Upper lobe of right lung (tissue), 1 donor: ENCODE results near the gene DDX51. TPM values are rescaled to one million over a fixed set of nuclear protein-coding genes. Genes with fewer than 3 reads are reported as not detected.
A peak's percentile ranks its signal among the peaks of the same experiment; 100 is the strongest.
"Not testable (repeated sequence)": the region's sequence is repeated elsewhere in the genome, so short reads cannot be mapped to it uniquely, and the experiment has no call there.

Source experiments
- ATAC-seq: fragments of 200-7000 bp; cut with Tn5 transposase; one replicate; pipeline ENCODE4 v1.9.1; 2020; ENCODE audit warnings: mild to moderate bottlenecking, moderate library complexity
- DNase-seq: peaks from one replicate; pipeline ENCODE4 v3.0.0-alpha.2; 2020
- H3K27ac ChIP-seq: fragments of 200-600 bp; one replicate; pipeline ENCODE4 v1.8.0; 2022
- H3K27me3 ChIP-seq: fragments of 200-600 bp; one replicate; pipeline ENCODE4 v1.8.0; 2022; ENCODE audit warnings: mild to moderate bottlenecking
- H3K36me3 ChIP-seq: fragments of 200-600 bp; one replicate; pipeline ENCODE4 v1.8.0; 2022
- H3K4me1 ChIP-seq: fragments of 200-600 bp; one replicate; pipeline ENCODE4 v1.8.0; 2022
- H3K4me3 ChIP-seq: fragments of 200-600 bp; one replicate; pipeline ENCODE4 v1.8.0; 2022; ENCODE audit warnings: mild to moderate bottlenecking
- H3K9me3 ChIP-seq: fragments of 200-600 bp; one replicate; pipeline ENCODE4 v1.8.0; 2022
- intact Hi-C: fragments of 100-400 bp; cut with DNase I; formaldehyde crosslinking; loops from one replicate; pipeline ENCODE4 v1.11.0; 2022
- total RNA-seq: library from RNA; stranded (reverse); fragmentation: NEBNext Ultra II Directional; extraction: Animal tissue kit (Norgen Biotek cat#: 25700); gene quantifications from one replicate; pipeline ENCODE4 v1.2.1, GENCODE V29; 2021
- TF ChIP-seq, protein P1 (sequence below): fragments of 200-600 bp; IDR thresholded peaks from one replicate; pipeline ENCODE4 v1.8.0; 2022; ENCODE audit warnings: antibody characterized with exemption
- donor health status: DM: no; HTN: yes; CAD: no; lungs with severe emphysema.

DDX51 gene
- total RNA-seq, 1 donor from 2014 or later, result 16.2 TPM

DNA sequence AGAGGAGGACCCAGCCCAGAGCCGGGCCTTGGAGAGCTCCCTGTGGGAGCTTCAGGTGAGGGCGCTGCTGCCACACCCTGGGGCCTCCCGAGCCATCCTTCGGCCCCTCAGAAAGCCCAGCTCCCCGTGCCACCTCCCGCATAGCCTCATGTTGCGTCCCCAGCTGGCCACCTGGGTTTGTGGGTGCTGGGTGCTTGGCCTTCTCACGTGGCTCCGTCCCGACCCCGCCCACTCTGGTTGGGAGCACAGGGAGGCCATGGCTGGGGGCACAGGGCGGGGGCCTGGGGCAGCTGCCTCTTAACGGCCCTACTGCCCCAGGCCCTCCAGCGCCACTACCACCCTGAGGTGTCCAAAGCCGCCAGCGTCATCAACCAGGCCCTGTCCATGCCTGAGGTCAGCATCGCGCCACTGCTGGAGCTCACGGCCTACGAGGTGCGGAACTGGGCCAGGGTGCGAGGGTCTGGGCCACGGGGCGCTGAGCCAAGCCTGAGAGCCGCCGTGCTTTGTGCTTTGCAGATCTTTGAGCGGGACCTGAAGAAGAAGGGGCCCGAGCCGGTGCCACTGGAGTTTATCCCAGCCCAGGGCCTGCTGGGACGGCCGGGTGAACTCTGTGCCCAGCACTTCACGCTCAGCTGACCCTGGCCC, 7.8 kb upstream of the DDX51 start:
- ATAC-seq, result no peak
- intact Hi-C loops, result no loop called here
- Histone ChIP-seq H3K27ac (no peak overlapping the region), H3K9me3 (no peaks in the 10 kb centered on the region), H3K36me3 (peaks cover 7% of the 10 kb centered on the region), H3K4me1 (peaks cover 5% of the 10 kb centered on the region), H3K27me3 (no peaks in the 10 kb centered on the region), H3K4me3 (no peak overlapping the region)
- DNase-seq, result peak; percentile 63
- TF ChIP-seq, protein P1, sequence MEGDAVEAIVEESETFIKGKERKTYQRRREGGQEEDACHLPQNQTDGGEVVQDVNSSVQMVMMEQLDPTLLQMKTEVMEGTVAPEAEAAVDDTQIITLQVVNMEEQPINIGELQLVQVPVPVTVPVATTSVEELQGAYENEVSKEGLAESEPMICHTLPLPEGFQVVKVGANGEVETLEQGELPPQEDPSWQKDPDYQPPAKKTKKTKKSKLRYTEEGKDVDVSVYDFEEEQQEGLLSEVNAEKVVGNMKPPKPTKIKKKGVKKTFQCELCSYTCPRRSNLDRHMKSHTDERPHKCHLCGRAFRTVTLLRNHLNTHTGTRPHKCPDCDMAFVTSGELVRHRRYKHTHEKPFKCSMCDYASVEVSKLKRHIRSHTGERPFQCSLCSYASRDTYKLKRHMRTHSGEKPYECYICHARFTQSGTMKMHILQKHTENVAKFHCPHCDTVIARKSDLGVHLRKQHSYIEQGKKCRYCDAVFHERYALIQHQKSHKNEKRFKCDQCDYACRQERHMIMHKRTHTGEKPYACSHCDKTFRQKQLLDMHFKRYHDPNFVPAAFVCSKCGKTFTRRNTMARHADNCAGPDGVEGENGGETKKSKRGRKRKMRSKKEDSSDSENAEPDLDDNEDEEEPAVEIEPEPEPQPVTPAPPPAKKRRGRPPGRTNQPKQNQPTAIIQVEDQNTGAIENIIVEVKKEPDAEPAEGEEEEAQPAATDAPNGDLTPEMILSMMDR, result no peak

DNA sequence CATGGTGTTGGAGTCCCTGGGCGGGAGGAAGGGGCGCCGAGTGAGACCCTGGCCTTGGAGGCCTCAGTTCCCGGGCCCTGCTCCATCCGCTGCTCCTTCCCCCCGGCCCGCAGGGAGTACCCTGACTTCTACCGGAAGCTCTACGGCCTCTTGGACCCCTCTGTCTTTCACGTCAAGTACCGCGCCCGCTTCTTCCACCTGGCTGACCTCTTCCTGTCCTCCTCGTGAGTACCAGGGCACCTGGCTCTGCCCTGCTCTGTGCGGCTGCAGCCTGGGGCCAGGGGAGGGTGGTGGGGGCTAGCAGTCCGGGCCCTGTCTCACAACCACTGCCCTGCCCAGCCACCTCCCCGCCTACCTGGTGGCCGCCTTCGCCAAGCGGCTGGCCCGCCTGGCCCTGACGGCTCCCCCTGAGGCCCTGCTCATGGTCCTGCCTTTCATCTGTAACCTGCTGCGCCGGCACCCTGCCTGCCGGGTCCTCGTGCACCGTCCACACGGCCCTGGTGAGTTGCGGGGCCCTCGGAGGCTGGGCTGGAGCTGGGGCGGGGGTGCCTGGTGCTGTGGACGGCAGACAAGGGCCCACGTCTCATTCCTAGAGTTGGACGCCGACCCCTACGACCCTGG, 7.1 kb upstream of the DDX51 start:
- Histone ChIP-seq H3K4me3 (no peak overlapping the region), H3K4me1 (peaks cover 5% of the 10 kb centered on the region), H3K27me3 (no peaks in the 10 kb centered on the region), H3K27ac (no peak overlapping the region), H3K36me3 (peaks cover 7% of the 10 kb centered on the region), H3K9me3 (no peaks in the 10 kb centered on the region)
- ATAC-seq, result no peak
- intact Hi-C loops, result no loop called here
- TF ChIP-seq, protein P1, result no peak
- peak; percentile 62 for DNase-seq

DNA sequence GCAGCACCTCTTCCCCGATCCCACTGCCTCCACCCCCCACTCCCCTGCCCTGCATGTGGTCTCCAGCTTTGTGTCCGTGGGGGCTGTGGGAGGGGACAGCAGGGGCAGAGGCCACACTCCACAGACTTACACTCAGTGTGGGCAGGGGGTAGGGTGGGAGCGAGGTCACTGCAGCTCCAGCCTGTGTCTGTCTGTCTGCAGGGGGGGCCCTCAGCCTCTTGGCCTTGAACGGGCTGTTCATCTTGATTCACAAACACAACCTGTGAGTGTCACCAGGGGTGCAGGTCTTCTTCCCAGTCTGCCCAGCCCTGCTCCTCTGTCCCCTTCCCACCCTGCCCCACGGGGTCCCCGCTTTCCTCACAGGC, 6.6 kb upstream of the DDX51 start:
- intact Hi-C loops, result no loop called here
- TF ChIP-seq, protein P1, result no peak
- ATAC-seq (no peak), DNase-seq (peak; percentile 48)
- Histone ChIP-seq H3K9me3 (no peaks in the 10 kb centered on the region), H3K27ac (no peak overlapping the region), H3K4me1 (peaks cover 5% of the 10 kb centered on the region), H3K27me3 (no peaks in the 10 kb centered on the region), H3K4me3 (no peak overlapping the region), H3K36me3 (peaks cover 7% of the 10 kb centered on the region)

DNA sequence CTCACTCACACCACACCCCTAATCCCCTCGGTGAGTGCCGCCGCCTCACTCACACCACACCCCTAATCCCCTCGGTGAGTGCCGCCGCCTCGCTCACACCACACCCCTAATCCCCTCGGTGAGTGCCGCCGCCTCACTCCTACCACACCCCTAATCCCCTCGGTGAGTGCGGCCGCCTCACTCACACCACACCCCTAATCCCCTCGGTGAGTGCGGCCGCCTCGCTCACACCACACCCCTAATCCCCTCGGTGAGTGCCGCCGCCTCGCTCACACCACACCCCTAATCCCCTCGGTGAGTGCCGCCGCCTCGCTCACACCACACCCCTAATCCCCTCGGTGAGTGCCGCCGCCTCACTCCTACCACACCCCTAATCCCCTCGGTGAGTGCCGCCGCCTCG, 5.4 kb upstream of the DDX51 start:
- H3K27ac ChIP-seq, ATAC-seq, intact Hi-C loops: not testable (repeated sequence)

DNA sequence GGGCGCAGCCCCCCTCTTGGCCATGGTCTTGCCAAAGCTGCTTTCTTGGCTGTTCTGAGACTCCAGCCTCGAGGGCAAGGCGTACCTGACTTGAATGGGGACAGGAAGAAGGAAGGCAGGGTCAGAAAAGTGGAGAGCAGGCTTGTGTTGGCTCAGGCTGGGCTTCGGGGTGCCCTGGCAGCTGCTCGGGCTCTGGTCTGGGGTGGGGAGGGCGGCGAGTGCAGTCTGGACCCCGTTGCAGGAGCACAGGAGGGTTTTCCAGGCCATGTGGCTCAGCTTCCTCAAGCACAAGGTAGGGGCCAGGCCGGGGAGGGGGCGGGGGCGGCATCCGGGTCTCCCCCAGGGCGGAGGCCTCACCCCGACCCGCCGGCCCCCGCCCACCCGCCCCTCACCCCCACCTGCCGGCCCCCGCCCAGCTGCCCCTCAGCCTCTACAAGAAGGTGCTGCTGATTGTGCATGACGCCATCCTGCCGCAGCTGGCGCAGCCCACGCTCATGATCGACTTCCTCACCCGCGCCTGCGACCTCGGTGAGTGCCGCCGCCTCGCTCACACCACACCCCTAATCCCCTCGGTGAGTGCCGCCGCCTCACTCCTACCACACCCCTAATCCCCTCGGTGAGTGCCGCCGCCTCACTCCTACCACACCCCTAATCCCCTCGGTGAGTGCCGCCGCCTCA, 4.4 kb upstream of the DDX51 start:
- peaks cover 7% of the 10 kb centered on the region for H3K36me3 ChIP-seq
- peaks cover 9% of the 10 kb centered on the region for H3K4me1 ChIP-seq
- H3K27me3 ChIP-seq, result no peaks in the 10 kb centered on the region
- TF ChIP-seq, protein P1, result no peak
- H3K4me3 ChIP-seq, result no peak overlapping the region
- intact Hi-C loops, result no loop called here
- H3K27ac ChIP-seq, result no peak overlapping the region
- H3K9me3 ChIP-seq, result no peaks in the 10 kb centered on the region
- DNase-seq (peak; percentile 55), ATAC-seq (no peak)

More for the DNA sequence above, 5.4 kb upstream of the DDX51 start:
- H3K4me1 ChIP-seq, result peaks cover 14% of the 10 kb centered on the region
- H3K4me3 ChIP-seq, H3K36me3 ChIP-seq, DNase-seq, H3K27me3 ChIP-seq, H3K9me3 ChIP-seq: not testable (repeated sequence)
